IMR-90 (cell line): Measurements from ENCODE around the gene ZBTB44. TPM values are rescaled to one million over a fixed set of nuclear protein-coding genes. Genes with fewer than 3 reads are reported as not detected.
"Not testable (repeated sequence)": the region's sequence is repeated elsewhere in the genome, so short reads cannot be mapped to it uniquely, and the experiment has no call there.

Experiments
- ATAC-seq: fragments of 200-7000 bp; cut with Tn5 transposase; 2 replicates; pipeline ENCODE4 v1.9.1; 2020; ENCODE audit warnings: low read depth, mild to moderate bottlenecking, moderate library complexity
- BruUV-seq: library from RNA; stranded (reverse); fragments of 400-500 nt; replicated peaks from 2 replicates; lab custom pipeline; 2021; lab: Mats Ljungman, UMichigan
- CTCF ChIA-PET: fragments of 300-600 bp; formaldehyde crosslinking; extraction: SDS; loops from one replicate; lab custom pipeline; 2021; ENCODE audit warnings: antibody characterized with exemption; lab: Yijun Ruan, JAX
- POLR2A ChIA-PET: fragments of 300-600 bp; sonication (Branson Sonifier 250); formaldehyde crosslinking; loops from one replicate; lab custom pipeline; 2022; ENCODE audit warnings: antibody characterized with exemption; ENCODE audit not compliant: unreplicated experiment; lab: Charles Lee
- DNase-seq: peaks from one replicate; pipeline ENCODE4 v3.0.0; 2013
- H2AFZ ChIP-seq: replicated peaks from 2 replicates; pipeline ENCODE3; 2013; ENCODE audit warnings: low read length, mild to moderate bottlenecking; ENCODE audit not compliant: poor library complexity
- H2AK5ac ChIP-seq: 2 replicates; pipeline ENCODE4 v1.6.1; 2013; ENCODE audit warnings: low read depth, low read length, inconsistent platforms
- H2AK9ac ChIP-seq: replicated peaks from 2 replicates; pipeline ENCODE3; 2013; ENCODE audit warnings: mild to moderate bottlenecking, low read depth, low read length, moderate library complexity; ENCODE audit not compliant: poor library complexity
- H2BK120ac ChIP-seq: 2 replicates; pipeline ENCODE4 v1.6.1; 2013; ENCODE audit warnings: low read depth, low read length, inconsistent platforms
- H2BK15ac ChIP-seq: 3 replicates; pipeline ENCODE4 v1.6.1; 2013; ENCODE audit warnings: low read depth, low read length, inconsistent platforms
- H2BK20ac ChIP-seq: 2 replicates; pipeline ENCODE4 v1.6.1; 2013; ENCODE audit warnings: low read depth, mild to moderate bottlenecking, inconsistent platforms, low read length, moderate library complexity
- H2BK5ac ChIP-seq: 2 replicates; pipeline ENCODE4 v1.6.1; 2013; ENCODE audit warnings: mild to moderate bottlenecking, low read depth, low read length, inconsistent platforms; ENCODE audit not compliant: poor library complexity, severe bottlenecking
- H3K14ac ChIP-seq: replicated peaks from 2 replicates; pipeline ENCODE4 v1.6.1; 2013; ENCODE audit warnings: low read depth, low read length, inconsistent platforms
- H3K18ac ChIP-seq: 2 replicates; pipeline ENCODE4 v1.6.1; 2013; ENCODE audit warnings: low read depth, low read length, control low read depth
- H3K23ac ChIP-seq: 2 replicates; pipeline ENCODE4 v1.6.1; 2013; ENCODE audit warnings: low read depth, low read length, inconsistent platforms
- H3K27ac ChIP-seq: 2 replicates; pipeline ENCODE4 v1.5.1; 2013; ENCODE audit warnings: mild to moderate bottlenecking, control low read depth, low read length; ENCODE audit not compliant: insufficient read depth
- H3K27me3 ChIP-seq: 2 replicates; pipeline ENCODE4 v1.6.1; 2013; ENCODE audit warnings: low read length; ENCODE audit not compliant: control insufficient read depth, insufficient read depth
- H3K36me3 ChIP-seq: 2 replicates; pipeline ENCODE4 v1.6.1; 2013; ENCODE audit warnings: low read length, mixed read lengths; ENCODE audit not compliant: control insufficient read depth, insufficient read depth
- H3K4ac ChIP-seq: 2 replicates; pipeline ENCODE4 v1.6.1; 2013; ENCODE audit warnings: low read depth, low read length, inconsistent platforms
- H3K4me1 ChIP-seq: 2 replicates; pipeline ENCODE4 v1.6.1; 2013; ENCODE audit warnings: low read length, mixed read lengths; ENCODE audit not compliant: control insufficient read depth, insufficient read depth
- H3K4me2 ChIP-seq: 2 replicates; pipeline ENCODE4 v1.6.1; 2013; ENCODE audit warnings: low read depth, mild to moderate bottlenecking, control low read depth, low read length, moderate library complexity
- H3K4me3 ChIP-seq: 2 replicates; pipeline ENCODE4 v1.5.1; 2013; ENCODE audit warnings: low read depth, mild to moderate bottlenecking, control low read depth, low read length, moderate library complexity; ENCODE audit not compliant: insufficient read depth
- H3K56ac ChIP-seq: 2 replicates; pipeline ENCODE4 v1.6.1; 2013; ENCODE audit warnings: low read length, inconsistent platforms; ENCODE audit not compliant: insufficient read depth; ENCODE audit errors: extremely low read depth
- H3K79me1 ChIP-seq, 2 experiments: 2 replicates each; pipeline ENCODE4 v1.6.1; 2013; ENCODE audit warnings: low read length in 2 of 2, inconsistent platforms in 1 of 2, low read depth in 1 of 2
- H3K9ac ChIP-seq: 2 replicates; pipeline ENCODE4 v1.6.1; 2013; ENCODE audit warnings: low read depth, low read length, control low read depth
- H3K9me1 ChIP-seq: 2 replicates; pipeline ENCODE4 v1.6.1; 2013; ENCODE audit warnings: low read length, inconsistent platforms; ENCODE audit not compliant: insufficient read depth
- H3K9me3 ChIP-seq: 2 replicates; pipeline ENCODE4 v1.6.1; 2013; ENCODE audit warnings: low read length; ENCODE audit not compliant: control insufficient read depth, insufficient read depth
- H4K20me1 ChIP-seq: 2 replicates; pipeline ENCODE4 v1.6.1; 2013; ENCODE audit warnings: low read length, inconsistent platforms; ENCODE audit not compliant: insufficient read depth
- H4K5ac ChIP-seq: 2 replicates; pipeline ENCODE4 v1.6.1; 2013; ENCODE audit warnings: mild to moderate bottlenecking, low read depth, low read length, control low read depth
- H4K8ac ChIP-seq, 2 experiments: 2 replicates each; pipeline ENCODE4 v1.6.1; 2013; ENCODE audit warnings: low read depth in 2 of 2, low read length in 2 of 2, control low read depth in 1 of 2, inconsistent platforms in 1 of 2
- H4K91ac ChIP-seq: 2 replicates; pipeline ENCODE4 v1.6.1; 2013; ENCODE audit warnings: low read depth, low read length, inconsistent platforms; ENCODE audit not compliant: insufficient read depth
- whole genome bisulfite sequencing, 2 experiments: methylation state at CpG; one replicate each; pipeline versions ENCODE4 v1.1.5 to v1.1.7; 2013; ENCODE audit warnings: missing lambda C conversion rate in 2 of 2; ENCODE audit not compliant: insufficient read length in 1 of 2; ENCODE audit errors: extremely low coverage in 2 of 2; 5-methylcytosine and 5-hydroxymethylcytosine counted together
- dilution Hi-C: fragments of 300-500 bp; cut with HindIII; formaldehyde crosslinking; loops from one replicate; pipeline ENCODE4 v1.14.3; 2018; ENCODE audit warnings: low sequenced_read_pairs; ENCODE audit not compliant: unreplicated experiment
- in situ Hi-C: fragments of 300-500 bp; cut with MboI; formaldehyde crosslinking; loops from 3 replicates; pipeline ENCODE4 v1.14.3; 2019; ENCODE audit warnings: low sequenced_read_pairs, inconsistent platforms, mixed read lengths
- intact Hi-C: fragments of 100-400 bp; cut with micrococcal nuclease; formaldehyde crosslinking; loops from 2 replicates; pipeline ENCODE4 v1.10.0; 2022
- polyA plus RNA-seq, 3 experiments: library from polyadenylated mRNA; depleted of rRNA; stranded (reverse); fragments of >200 nt; gene quantifications; 2 replicates each; pipeline ENCODE4 v1.2.3, GENCODE V29; 2012; ENCODE audit warnings: low replicate concordance in 1 of 3
- total RNA-seq: library from RNA; depleted of rRNA; stranded (reverse); fragments of >200 nt; gene quantifications from 2 replicates; pipeline ENCODE4 v1.2.3, GENCODE V29; 2012

Gene ZBTB44
- total and polyA plus RNA-seq, 2 of the 4 experiments (the other 2 are of a cell fraction), result 6.9 to 23.3 TPM

DNA sequence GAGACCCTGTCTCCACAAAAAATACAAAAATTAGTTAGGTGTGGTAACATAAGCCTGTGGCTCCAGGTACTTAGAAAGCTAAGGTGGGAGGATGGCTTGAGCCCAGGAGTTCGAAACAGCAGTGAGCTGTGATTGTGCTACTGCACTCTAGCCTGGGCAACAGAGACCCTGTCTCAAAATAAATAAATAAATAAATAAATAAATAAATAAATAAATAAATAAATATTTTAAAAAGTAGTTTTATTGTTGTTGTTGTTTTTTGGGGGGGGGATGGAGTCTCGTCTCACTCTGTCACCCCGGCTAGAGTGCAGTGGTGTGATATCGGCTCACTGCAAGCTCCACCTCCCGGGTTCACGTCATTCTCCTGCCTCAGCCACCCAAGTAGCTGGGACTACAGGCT lies 33.4 kb downstream of the ZBTB44 start:
- H3K23ac ChIP-seq, H4K20me1 ChIP-seq, H3K56ac ChIP-seq, H3K18ac ChIP-seq, H3K4me3 ChIP-seq, in situ Hi-C loops, CTCF ChIA-PET, H4K8ac ChIP-seq, H4K91ac ChIP-seq, DNase-seq, intact Hi-C loops, H2BK120ac ChIP-seq, POLR2A ChIA-PET, BruUV-seq, H3K9me1 ChIP-seq, H3K9ac ChIP-seq, H2AFZ ChIP-seq, ATAC-seq, H3K27me3 ChIP-seq, H3K27ac ChIP-seq, H2BK20ac ChIP-seq, H3K36me3 ChIP-seq, H3K4ac ChIP-seq, H2AK5ac ChIP-seq, H3K9me3 ChIP-seq, H4K5ac ChIP-seq, H3K4me2 ChIP-seq, H3K4me1 ChIP-seq, H3K79me1 ChIP-seq, H2BK5ac ChIP-seq, H3K14ac ChIP-seq, H2AK9ac ChIP-seq, H2BK15ac ChIP-seq, dilution Hi-C loops: not testable (repeated sequence)
- WGBS, 2 experiments, result no CpG with 5 or more reads among the region's 6 CpGs
